BJ (cell line): ENCODE measurements around the gene UNC5A. TPM values are rescaled to one million over a fixed set of nuclear protein-coding genes. Genes with fewer than 3 reads are reported as not detected.

Experiments used
- CTCF ChIA-PET: fragments of 350-600 bp; formaldehyde crosslinking; extraction: SDS; loops from one replicate; lab custom pipeline; 2021; ENCODE audit warnings: antibody characterized with exemption, inconsistent platforms; lab: Yijun Ruan, JAX
- POLR2A ChIA-PET: fragments of 300-600 bp; sonication (Branson Sonifier 250); formaldehyde crosslinking; extraction: SDS; loops from one replicate; lab custom pipeline; 2021; ENCODE audit warnings: antibody characterized with exemption; lab: Charles Lee
- DNase-seq: peaks from one replicate; pipeline ENCODE4 v3.0.0-alpha.2; 2011; ENCODE audit warnings: low read depth
- H3K27me3 ChIP-seq: 2 replicates; pipeline ENCODE4 v1.6.0; 2011; ENCODE audit warnings: low read length; ENCODE audit not compliant: control insufficient read depth, insufficient read depth
- H3K36me3 ChIP-seq: 2 replicates; pipeline ENCODE4 v1.5.1; 2011; ENCODE audit warnings: low read length; ENCODE audit not compliant: control insufficient read depth, insufficient read depth
- H3K4me3 ChIP-seq: 2 replicates; pipeline ENCODE4 v1.5.1; 2011; ENCODE audit warnings: low read depth, mild to moderate bottlenecking, control low read depth, low read length
- CTCF ChIP-seq: IDR thresholded peaks from 2 replicates; pipeline ENCODE4 v1.5.1; 2011; ENCODE audit warnings: low read depth, mild to moderate bottlenecking, control low read depth, inconsistent platforms, low read length, moderate library complexity; ENCODE audit not compliant: insufficient read depth
- polyA plus RNA-seq: library from polyadenylated mRNA; depleted of rRNA; stranded (reverse); fragments of >200 nt; gene quantifications from 2 replicates; pipeline ENCODE4 v1.2.3, GENCODE V29; 2011

The UNC5A gene
- polyA plus RNA-seq, 1 experiment = not detected

GRCh38 chr5:176774216-176775171, 35.9 kb upstream of the UNC5A start:
- H3K36me3 ChIP-seq = no peaks in the 10 kb centered on the region
- H3K4me3 ChIP-seq = no peak overlapping the region
- DNase-seq = no peak
- H3K27me3 ChIP-seq = peaks cover 12% of the 10 kb centered on the region
- TF ChIP-seq CTCF = no peak
- CTCF ChIA-PET = no interaction called here
- POLR2A ChIA-PET = no interaction called here

DNA sequence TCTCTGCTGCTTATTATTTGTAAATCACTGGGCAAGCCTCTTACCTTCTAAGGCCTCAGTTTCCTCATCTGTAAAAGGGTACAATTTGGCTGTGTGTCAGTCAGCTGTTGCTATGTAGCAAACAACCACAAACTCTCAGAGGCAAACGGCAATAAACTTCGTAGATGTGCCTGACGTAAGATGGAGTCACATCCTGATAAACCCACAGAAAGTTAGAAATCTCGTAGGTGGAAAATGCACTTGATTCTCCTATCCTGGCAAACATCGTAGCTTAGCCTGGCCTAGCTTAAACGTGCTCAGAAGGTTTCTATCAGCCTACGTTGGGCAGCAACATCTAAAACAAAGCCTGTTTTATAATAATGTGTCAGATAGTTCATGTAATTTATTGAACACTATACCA, 35.0 kb upstream of the UNC5A start:
- ChIA-PET POLR2A (no interaction called here), CTCF (no interaction called here)
- no peak for TF ChIP-seq CTCF
- no peak for DNase-seq
- no peak overlapping the region for H3K4me3 ChIP-seq
- H3K27me3 ChIP-seq = peaks cover 9% of the 10 kb centered on the region
- H3K36me3 ChIP-seq = no peaks in the 10 kb centered on the region

DNA sequence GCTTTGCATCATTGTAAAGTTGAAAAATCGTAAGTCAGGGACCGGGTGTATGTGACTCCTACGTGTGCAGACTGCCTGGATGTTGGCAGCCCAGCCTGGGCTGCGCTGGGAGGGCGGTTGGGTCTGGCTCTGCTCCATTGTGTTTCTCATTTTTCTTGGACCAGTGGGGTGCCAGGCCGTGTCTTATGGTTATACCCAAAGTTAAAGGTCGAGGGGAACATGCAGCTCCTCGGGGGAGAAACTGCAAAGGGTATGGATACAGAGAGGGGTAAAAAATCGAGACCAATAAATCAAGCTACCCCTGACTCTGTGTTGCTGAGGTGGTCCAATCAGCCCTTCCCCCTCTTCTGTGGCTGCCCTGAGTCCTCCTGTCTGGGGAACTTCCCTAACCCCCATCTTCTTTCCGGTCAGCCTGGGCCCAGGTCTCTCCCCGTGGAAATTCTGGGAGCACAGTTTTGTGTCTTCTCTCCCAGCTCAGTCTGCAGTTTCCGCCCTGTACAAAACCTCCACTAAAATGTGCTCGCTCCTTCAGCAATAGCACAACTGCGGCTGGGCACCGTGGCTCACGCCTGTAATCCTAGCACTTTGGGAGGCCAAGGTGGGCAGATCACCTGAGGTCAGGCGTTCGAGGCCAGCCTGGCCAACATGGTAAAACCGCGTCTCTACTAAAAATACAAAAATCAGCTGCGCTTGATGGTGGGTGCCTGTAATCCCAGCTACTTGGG, 34.1 kb upstream of the UNC5A start:
- TF ChIP-seq CTCF = no peak
- H3K27me3 ChIP-seq = peaks cover 11% of the 10 kb centered on the region
- DNase-seq = no peak
- no peaks in the 10 kb centered on the region for H3K36me3 ChIP-seq
- CTCF ChIA-PET = no interaction called here
- POLR2A ChIA-PET = no interaction called here
- no peak overlapping the region for H3K4me3 ChIP-seq

DNA sequence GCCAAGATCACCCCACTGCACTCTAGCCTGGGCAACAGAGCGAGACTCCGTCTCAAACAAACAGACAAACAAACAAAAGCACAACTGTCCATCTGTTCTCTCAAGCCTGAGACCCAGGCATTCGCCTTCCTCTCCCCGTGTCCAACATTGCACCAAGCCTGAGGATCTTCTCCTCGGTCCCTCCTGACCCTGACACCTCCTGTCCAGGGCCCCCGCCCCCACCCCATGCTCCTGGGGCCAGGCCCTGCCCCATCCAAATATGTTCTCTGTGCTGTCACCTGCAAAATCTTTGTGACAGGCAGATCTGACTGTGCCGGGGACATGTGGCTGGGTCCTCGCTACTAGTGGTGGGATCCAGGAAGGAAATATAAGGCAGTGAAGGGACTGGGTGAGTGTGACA, 33.4 kb upstream of the UNC5A start:
- DNase-seq = no peak
- no peak for TF ChIP-seq CTCF
- ChIA-PET POLR2A (no interaction called here), CTCF (no interaction called here)
- H3K36me3 ChIP-seq = no peaks in the 10 kb centered on the region
- H3K27me3 ChIP-seq = peaks cover 11% of the 10 kb centered on the region
- H3K4me3 ChIP-seq = no peak overlapping the region

DNA sequence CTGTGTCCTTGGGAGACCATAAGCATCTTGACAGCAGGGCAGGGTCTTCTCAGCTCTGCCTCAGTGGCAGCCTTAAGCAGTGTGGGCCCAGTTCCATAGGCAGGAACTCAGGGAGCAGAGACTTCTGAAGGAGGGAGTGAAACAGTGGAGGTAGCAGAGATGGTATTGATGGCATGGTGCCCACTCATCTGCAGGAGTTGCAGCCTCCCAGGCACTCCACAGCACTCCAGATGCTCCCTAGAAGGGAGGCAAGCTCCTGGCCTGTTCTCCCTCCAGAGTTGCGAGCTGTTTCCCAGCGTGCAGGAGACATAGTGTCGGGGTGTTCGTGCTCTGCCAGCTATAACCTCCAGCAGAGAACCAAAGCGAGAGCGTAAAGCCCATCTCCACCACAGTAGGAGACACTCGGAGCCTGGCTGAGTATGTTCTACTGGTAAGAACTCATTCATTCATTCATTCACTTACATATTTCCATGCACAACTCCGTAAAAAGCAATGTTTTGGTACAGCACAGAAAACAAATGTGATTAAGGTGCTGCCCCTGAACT, 31.4 kb upstream of the UNC5A start:
- DNase-seq = no peak
- POLR2A ChIA-PET = no interaction called here
- no peak overlapping the region for H3K4me3 ChIP-seq
- no peaks in the 10 kb centered on the region for H3K36me3 ChIP-seq
- H3K27me3 ChIP-seq = peaks cover 11% of the 10 kb centered on the region
- no peak for TF ChIP-seq CTCF
- CTCF ChIA-PET = no interaction called here
